GM21447 (cell line): ENCODE results near the gene BAIAP2L2.
"Not testable (repeated sequence)": the region's sequence is repeated elsewhere in the genome, so short reads cannot be mapped to it uniquely, and the experiment has no call there.

Experiments
- ATAC-seq: cut with Tn5 transposase; IDR thresholded peaks from one replicate; pipeline ENCODE4 v1.9.1; 2021; ENCODE audit not compliant: unreplicated experiment

Gene BAIAP2L2

GRCh38 chr22:38129021-38129420 is 18.5 kb upstream of the BAIAP2L2 start:
- no peak for ATAC-seq

GRCh38 chr22:38127869-38128268 is 17.4 kb upstream of the BAIAP2L2 start:
- ATAC-seq: no peak

- ATAC-seq: no peak
These were observed 16.6 kb upstream of the BAIAP2L2 start for GRCh38 chr22:38126928-38127668.

- no peak for ATAC-seq
These were observed 15.3 kb upstream of the BAIAP2L2 start for GRCh38 chr22:38125751-38126201.

GRCh38 chr22:38125038-38125610 is 14.6 kb upstream of the BAIAP2L2 start:
- ATAC-seq: no peak

GRCh38 chr22:38124236-38124974 is 13.9 kb upstream of the BAIAP2L2 start:
- no peak for ATAC-seq

DNA sequence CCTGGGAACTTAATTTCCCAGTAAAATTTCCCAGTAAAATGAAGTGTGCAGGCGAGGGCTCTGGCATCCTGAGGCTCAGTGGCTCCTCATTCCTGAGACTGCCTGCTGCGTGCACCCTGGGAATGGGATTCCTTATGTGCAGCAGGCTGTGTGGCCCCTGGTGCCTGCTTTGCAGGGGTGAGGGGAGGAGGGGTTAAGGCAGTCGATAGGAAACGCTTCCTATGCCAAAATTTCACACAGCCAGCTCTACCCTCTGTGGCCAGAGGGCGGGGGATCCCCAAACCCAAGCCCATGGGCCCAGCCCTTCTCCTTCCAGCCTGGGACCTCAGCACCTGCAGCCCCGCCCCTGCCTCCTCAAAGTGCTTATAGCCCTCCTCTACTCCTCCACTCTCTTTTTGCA is 12.1 kb upstream of the BAIAP2L2 start:
- ATAC-seq: no peak

GRCh38 chr22:38120359-38121110 is 10.1 kb upstream of the BAIAP2L2 start:
- ATAC-seq: no peak

- ATAC-seq: not testable (repeated sequence)
These were observed 8.3 kb upstream of the BAIAP2L2 start for GRCh38 chr22:38118747-38119146.

DNA sequence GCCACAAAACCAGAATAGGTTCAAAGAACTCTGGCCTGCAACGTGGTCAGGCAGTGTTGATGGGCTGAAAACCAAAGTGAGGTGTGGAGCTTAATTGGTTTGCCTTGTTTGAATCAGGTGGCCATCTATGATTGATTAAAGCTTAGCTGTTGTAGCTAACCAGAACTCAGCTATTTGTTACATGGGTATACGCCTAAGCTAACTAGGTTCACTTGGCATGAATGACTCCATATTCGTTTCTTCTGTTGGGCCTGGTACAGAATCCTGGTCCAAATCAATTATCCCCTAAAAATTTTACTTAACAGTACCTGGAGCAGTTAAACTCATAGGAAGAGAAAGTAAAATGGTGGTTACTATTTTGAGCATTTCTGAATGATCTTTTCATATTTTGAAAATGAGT is 7.7 kb upstream of the BAIAP2L2 start:
- ATAC-seq: no peak

DNA sequence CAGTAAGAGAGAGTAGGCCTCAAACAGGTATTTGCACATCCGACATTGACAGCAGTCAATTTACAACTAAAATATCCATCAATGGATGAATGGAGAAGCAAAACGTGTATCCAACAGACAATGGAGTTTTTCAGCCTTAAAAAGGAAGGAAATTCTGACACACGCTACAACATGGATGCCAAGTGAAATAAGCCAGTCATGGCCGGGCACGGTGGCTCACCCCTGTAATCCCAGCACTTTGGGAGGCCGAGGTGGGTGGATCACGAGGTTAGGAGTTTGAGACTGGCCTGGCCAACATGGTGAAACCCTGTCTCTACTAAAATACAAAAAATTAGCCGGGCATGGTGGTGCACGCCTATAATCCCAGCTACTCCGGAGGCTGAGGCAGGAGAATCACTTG is 7.1 kb upstream of the BAIAP2L2 start:
- not testable (repeated sequence) for ATAC-seq

GRCh38 chr22:38115423-38116205 is 5.1 kb upstream of the BAIAP2L2 start:
- ATAC-seq: no peak

GRCh38 chr22:38114484-38115398 is 4.3 kb upstream of the BAIAP2L2 start:
- ATAC-seq: no peak

DNA sequence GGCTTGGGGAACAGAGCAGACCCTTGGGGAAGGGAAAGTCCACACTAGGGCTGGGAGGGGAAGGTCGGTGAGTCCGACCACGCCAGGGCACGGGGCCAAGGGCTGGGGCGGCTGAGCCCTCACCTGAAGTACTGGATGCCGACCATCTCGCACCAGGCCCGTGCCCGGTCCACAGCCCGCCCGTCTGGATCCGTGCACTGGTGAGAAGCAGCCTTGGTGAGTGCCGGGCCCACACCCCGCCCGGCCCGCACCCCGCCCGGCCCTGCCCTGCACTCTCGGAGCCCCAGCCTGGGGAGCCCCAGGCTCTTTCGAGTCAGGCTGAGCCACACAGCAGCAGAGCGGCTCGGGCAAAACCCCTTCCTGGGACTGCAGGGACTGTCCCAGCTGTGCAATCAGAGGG is 1.9 kb upstream of the BAIAP2L2 start:
- ATAC-seq: no peak

DNA sequence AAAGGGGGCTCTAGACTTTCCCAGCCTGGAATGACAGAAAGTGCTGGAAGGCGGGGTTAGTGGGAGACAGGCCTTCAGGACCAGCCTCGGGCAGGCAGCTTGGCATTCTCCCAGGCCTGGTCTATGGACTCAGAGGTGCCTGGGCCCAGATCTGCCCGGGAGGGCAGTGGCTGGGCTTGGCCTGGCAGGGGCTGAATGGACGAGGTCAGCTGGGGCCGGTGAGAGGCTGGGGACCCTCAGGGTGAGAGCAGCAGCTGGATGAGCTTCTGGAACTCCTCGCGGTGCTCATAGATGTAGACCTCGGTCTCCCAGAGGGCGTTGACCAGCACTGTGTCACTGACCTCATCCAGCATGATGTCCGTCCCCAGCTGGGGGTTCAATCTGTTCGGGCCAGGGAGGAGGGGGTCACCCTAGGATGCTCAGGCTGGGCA is 1.5 kb upstream of the BAIAP2L2 start:
- ATAC-seq: no peak

DNA sequence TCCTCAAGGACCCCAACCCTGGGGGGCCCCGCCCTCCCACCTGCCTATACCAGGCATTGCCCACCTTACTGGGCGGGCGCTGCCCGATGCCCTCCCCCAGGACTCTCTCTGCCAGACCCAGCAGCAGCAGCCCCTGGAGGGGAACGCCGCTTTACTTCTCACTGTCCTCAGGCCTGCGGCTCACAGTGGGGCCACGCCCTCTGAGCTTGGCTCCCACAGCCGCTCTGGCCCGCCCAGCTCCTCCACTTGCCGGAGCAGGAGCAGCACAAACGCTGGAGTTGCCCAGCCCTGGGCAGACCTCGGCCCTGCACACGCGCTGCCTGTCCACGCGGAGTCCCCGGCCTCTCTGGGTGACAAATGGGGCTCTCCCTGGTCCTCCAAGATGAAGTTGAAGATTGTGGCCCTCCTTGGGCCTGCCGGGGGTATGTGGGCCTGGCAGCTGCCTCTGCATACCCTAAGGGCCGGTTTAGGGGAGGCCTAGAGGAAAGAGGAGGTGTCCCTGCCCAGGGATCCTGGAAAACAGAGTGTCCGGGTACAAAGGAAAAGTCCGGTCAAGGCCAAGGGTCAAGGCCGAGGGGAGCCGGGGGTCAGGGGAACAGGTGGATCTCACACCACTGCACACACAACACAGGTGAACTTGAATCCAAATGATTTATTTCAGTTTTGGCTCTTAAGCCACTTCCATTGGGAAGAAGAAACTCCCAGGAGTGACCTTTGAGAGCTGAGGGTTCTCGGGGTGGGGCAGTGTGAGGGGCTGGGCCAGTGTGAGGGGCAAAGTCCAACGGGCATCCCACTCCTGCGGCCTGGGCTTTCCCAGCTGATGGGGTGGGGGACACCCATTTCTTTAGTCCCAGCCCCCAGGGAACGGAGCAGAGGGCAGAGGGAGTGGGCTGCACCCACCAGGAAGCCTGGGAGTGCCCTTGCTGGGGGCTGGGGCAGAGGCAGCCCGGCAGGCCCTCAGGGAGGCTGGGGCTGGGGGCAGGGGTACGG is 674 bp upstream of the BAIAP2L2 start:
- ATAC-seq: no peak

- ATAC-seq: no peak
These were observed 998 bp downstream of the BAIAP2L2 start for GRCh38 chr22:38109371-38110001.
